Left ventricle myocardium superior (tissue), 1 donor: Measurements from ENCODE around the gene SLC4A4. TPM values are rescaled to one million over a fixed set of nuclear protein-coding genes. Genes with fewer than 3 reads are reported as not detected.
"Not testable (repeated sequence)": the region's sequence is repeated elsewhere in the genome, so short reads cannot be mapped to it uniquely, and the experiment has no call there.

ENCODE experiments used
- ATAC-seq: fragments of 200-7000 bp; cut with Tn5 transposase; one replicate; pipeline ENCODE4 v1.9.1; 2020; ENCODE audit warnings: mild to moderate bottlenecking, moderate library complexity
- DNase-seq: peaks from one replicate; pipeline ENCODE4 v3.0.0-alpha.2; 2020
- intact Hi-C: fragments of 100-400 bp; cut with micrococcal nuclease; formaldehyde crosslinking; loops from one replicate; pipeline ENCODE4 v1.11.0; 2022
- total RNA-seq: library from RNA; stranded (reverse); fragmentation: NEBNext Ultra II Directional; extraction: Animal tissue kit (Norgen Biotek cat#: 25700); gene quantifications from one replicate; pipeline ENCODE4 v1.2.1, GENCODE V29; 2021
- donor health status: DM: no; HTN: yes; CAD: no; lungs with severe emphysema.

Gene SLC4A4
- total RNA-seq, 1 donor from 2014 or later = 25.6 TPM

- intact Hi-C loops = no loop called here
- DNase-seq (no peak), ATAC-seq (no peak)
Measured at GRCh38 chr4:71402616-71403015, 63.8 kb downstream of the SLC4A4 start.

- intact Hi-C loops = no loop called here
- ATAC-seq (no peak), DNase-seq (no peak)
Measured at GRCh38 chr4:71404049-71404448, 65.2 kb downstream of the SLC4A4 start.

GRCh38 chr4:71405791-71406190, 67.0 kb downstream of the SLC4A4 start:
- ATAC-seq (no peak), DNase-seq (no peak)
- intact Hi-C loops = no loop called here

GRCh38 chr4:71406459-71406963, 67.7 kb downstream of the SLC4A4 start:
- ATAC-seq (no peak), DNase-seq (no peak)
- intact Hi-C loops = no loop called here

GRCh38 chr4:71408961-71409360, 70.1 kb downstream of the SLC4A4 start:
- intact Hi-C loops, ATAC-seq: not testable (repeated sequence)

GRCh38 chr4:71411981-71412380, 73.2 kb downstream of the SLC4A4 start:
- no peak for DNase-seq
- ATAC-seq = no peak
- intact Hi-C loops = no loop called here

More at GRCh38 chr4:71408961-71409360, 70.1 kb downstream of the SLC4A4 start:
- DNase-seq = not testable (repeated sequence)

- ATAC-seq = no peak
- intact Hi-C loops = no loop called here
Measured at GRCh38 chr4:71415491-71415890, 76.7 kb downstream of the SLC4A4 start.

GRCh38 chr4:71417150-71417549, 78.3 kb downstream of the SLC4A4 start:
- intact Hi-C loops = no loop called here
- no peak for DNase-seq
- no peak for ATAC-seq

More at GRCh38 chr4:71415491-71415890, 76.7 kb downstream of the SLC4A4 start:
- no peak for DNase-seq

- intact Hi-C loops = no loop called here
- no peak for DNase-seq
- no peak for ATAC-seq
Measured at GRCh38 chr4:71426381-71427042, 87.7 kb downstream of the SLC4A4 start.

- ATAC-seq = peak; percentile 52
- intact Hi-C loops = no loop called here
Measured at GRCh38 chr4:71429106-71429505, 90.3 kb downstream of the SLC4A4 start.

GRCh38 chr4:71429962-71430361, 91.1 kb downstream of the SLC4A4 start:
- ATAC-seq (no peak), DNase-seq (no peak)
- intact Hi-C loops = no loop called here

More at GRCh38 chr4:71429106-71429505, 90.3 kb downstream of the SLC4A4 start:
- no peak for DNase-seq

GRCh38 chr4:71430609-71431008, 91.8 kb downstream of the SLC4A4 start:
- intact Hi-C loops = no loop called here
- ATAC-seq (no peak), DNase-seq (no peak)

GRCh38 chr4:71440612-71441011, 101.8 kb downstream of the SLC4A4 start:
- ATAC-seq (no peak), DNase-seq (no peak)
- intact Hi-C loops = no loop called here

- DNase-seq (no peak), ATAC-seq (peak; percentile 54)
- intact Hi-C loops = no loop called here
Measured at GRCh38 chr4:71441186-71442169, 102.7 kb downstream of the SLC4A4 start.

GRCh38 chr4:71442336-71442735, 103.5 kb downstream of the SLC4A4 start:
- no peak for DNase-seq
- ATAC-seq = no peak
- intact Hi-C loops = no loop called here

GRCh38 chr4:71444395-71444794, 105.6 kb downstream of the SLC4A4 start:
- DNase-seq (no peak), ATAC-seq (no peak)
- intact Hi-C loops = no loop called here

- intact Hi-C loops = no loop called here
- no peak for ATAC-seq
- DNase-seq = no peak
Measured at GRCh38 chr4:71445811-71446210, 107.0 kb downstream of the SLC4A4 start.

GRCh38 chr4:71446479-71447081, 107.8 kb downstream of the SLC4A4 start:
- intact Hi-C loops = no loop called here
- DNase-seq (no peak), ATAC-seq (peak; percentile 31)

GRCh38 chr4:71449040-71449439, 110.2 kb downstream of the SLC4A4 start:
- DNase-seq (no peak), ATAC-seq (peak; percentile 40)
- intact Hi-C loops = no loop called here

GRCh38 chr4:71449878-71450277, 111.1 kb downstream of the SLC4A4 start:
- ATAC-seq (peak; percentile 44), DNase-seq (no peak)
- intact Hi-C loops = no loop called here
